ENCODE results near the gene MAGI2.

DNA sequence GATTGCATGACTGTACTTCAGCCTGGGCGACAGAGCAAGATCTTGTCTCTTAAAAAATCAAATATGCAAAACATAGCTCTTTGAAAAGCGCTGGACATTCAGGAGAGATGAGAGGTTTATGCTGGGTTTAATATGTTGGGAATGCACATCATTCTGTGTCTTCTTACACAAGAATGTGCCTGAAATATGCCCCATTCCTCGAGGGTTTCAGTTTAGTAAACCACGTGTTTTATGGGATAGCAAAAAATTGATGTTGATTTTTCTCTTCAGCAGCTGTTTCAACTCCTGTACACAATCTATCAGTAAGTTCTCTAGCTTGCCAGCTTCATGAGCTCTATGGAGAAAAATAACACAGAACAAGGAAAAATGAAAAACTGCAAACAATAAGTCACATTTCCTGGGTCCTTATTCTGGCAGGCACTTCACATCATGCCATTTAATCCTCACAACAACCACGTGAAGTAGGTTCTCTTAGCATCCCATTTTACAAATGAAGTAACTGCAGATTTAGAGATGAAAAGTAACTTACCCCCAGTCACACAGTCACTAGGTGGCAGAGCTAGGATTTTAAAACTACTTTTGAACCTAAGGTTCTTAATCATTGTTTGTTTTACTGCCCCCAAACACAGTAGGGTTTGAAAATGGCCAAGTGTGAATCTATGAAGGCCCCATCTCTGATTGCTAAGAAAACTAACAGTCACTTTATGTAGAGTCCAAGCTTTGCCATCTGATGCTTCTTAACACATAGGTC, 1231.3 kb downstream of the MAGI2 start:
- no peak for TF ChIP-seq POLR2A (IDR thresholded peaks at IDR 0.05)
- TF ChIP-seq, protein P1, sequence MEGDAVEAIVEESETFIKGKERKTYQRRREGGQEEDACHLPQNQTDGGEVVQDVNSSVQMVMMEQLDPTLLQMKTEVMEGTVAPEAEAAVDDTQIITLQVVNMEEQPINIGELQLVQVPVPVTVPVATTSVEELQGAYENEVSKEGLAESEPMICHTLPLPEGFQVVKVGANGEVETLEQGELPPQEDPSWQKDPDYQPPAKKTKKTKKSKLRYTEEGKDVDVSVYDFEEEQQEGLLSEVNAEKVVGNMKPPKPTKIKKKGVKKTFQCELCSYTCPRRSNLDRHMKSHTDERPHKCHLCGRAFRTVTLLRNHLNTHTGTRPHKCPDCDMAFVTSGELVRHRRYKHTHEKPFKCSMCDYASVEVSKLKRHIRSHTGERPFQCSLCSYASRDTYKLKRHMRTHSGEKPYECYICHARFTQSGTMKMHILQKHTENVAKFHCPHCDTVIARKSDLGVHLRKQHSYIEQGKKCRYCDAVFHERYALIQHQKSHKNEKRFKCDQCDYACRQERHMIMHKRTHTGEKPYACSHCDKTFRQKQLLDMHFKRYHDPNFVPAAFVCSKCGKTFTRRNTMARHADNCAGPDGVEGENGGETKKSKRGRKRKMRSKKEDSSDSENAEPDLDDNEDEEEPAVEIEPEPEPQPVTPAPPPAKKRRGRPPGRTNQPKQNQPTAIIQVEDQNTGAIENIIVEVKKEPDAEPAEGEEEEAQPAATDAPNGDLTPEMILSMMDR (IDR thresholded peaks at IDR 0.05) = peak in 1 of 4 donors; percentile 6
